Neuronal stem cell (in vitro differentiated cells): ENCODE data around the gene PACS2.
A peak's percentile ranks its signal among the peaks of the same experiment; 100 is the strongest.

Source experiments
- DNase-seq: peaks from one replicate; pipeline ENCODE4 v3.0.0-alpha.2; 2013; ENCODE audit warnings: low spot score
- H2AFZ ChIP-seq: one replicate; pipeline ENCODE4 v1.6.1; 2013; ENCODE audit warnings: mild to moderate bottlenecking, low read length, inconsistent platforms
- H2AK5ac ChIP-seq: 2 replicates; pipeline ENCODE4 v1.6.1; 2013; ENCODE audit warnings: low read depth, mild to moderate bottlenecking, inconsistent platforms, low read length, moderate library complexity, mixed read lengths
- H2BK120ac ChIP-seq: 2 replicates; pipeline ENCODE4 v1.6.1; 2013; ENCODE audit warnings: low read depth, mild to moderate bottlenecking, inconsistent platforms, low read length, moderate library complexity, mixed read lengths
- H2BK12ac ChIP-seq: one replicate; pipeline ENCODE4 v1.6.1; 2013; ENCODE audit warnings: low read length, inconsistent platforms
- H2BK15ac ChIP-seq: 2 replicates; pipeline ENCODE4 v1.6.1; 2013; ENCODE audit warnings: mild to moderate bottlenecking, low read length, inconsistent platforms, mixed read lengths
- H2BK5ac ChIP-seq: one replicate; pipeline ENCODE4 v1.6.1; 2013; ENCODE audit warnings: inconsistent platforms, mild to moderate bottlenecking, low read length, moderate library complexity
- H3K14ac ChIP-seq: one replicate; pipeline ENCODE4 v1.6.1; 2013; ENCODE audit warnings: low read length, inconsistent platforms
- H3K18ac ChIP-seq: 2 replicates; pipeline ENCODE4 v1.6.1; 2013; ENCODE audit warnings: low read length, inconsistent platforms
- H3K23ac ChIP-seq: 2 replicates; pipeline ENCODE4 v1.6.1; 2013; ENCODE audit warnings: low read depth, mild to moderate bottlenecking, mixed read lengths, low read length, inconsistent platforms; ENCODE audit not compliant: poor library complexity
- H3K27ac ChIP-seq: replicated peaks from 3 replicates; pipeline ENCODE4 v1.5.1; 2013; ENCODE audit warnings: low read length, inconsistent platforms
- H3K27me3 ChIP-seq, 3 experiments: 2 replicates each; pipeline ENCODE4 v1.6.1; 2013; ENCODE audit warnings: low read length in 3 of 3, mild to moderate bottlenecking in 2 of 3, inconsistent platforms in 1 of 3, low read depth in 1 of 3, mixed read lengths in 1 of 3, moderate library complexity in 1 of 3; ENCODE audit not compliant: control insufficient read depth in 3 of 3, insufficient read depth in 3 of 3
- H3K36me3 ChIP-seq, 2 donors: replicated peaks in 1 of 2; 2 replicates each; pipeline ENCODE4 v1.6.1; 2013; ENCODE audit warnings: low read length in 2 of 2; ENCODE audit not compliant: control insufficient read depth in 2 of 2, insufficient read depth in 2 of 2
- H3K4ac ChIP-seq: 2 replicates; pipeline ENCODE4 v1.6.1; 2013; ENCODE audit warnings: inconsistent platforms, mild to moderate bottlenecking, low read length, moderate library complexity
- H3K4me1 ChIP-seq, 2 donors: 1 replicate in 1 of 2; 2 replicates in 1 of 2; pipeline ENCODE4 v1.6.1; 2013; ENCODE audit warnings: low read length in 2 of 2, low read depth in 1 of 2; ENCODE audit not compliant: control insufficient read depth in 2 of 2, insufficient read depth in 1 of 2
- H3K4me2 ChIP-seq: one replicate; pipeline ENCODE4 v1.6.1; 2013; ENCODE audit warnings: mild to moderate bottlenecking, low read length, inconsistent platforms; ENCODE audit not compliant: insufficient read depth, poor library complexity, severe bottlenecking
- H3K4me3 ChIP-seq, 2 donors: 2 replicates each; pipeline ENCODE4 v1.5.1; 2013; ENCODE audit warnings: low read length in 2 of 2, mild to moderate bottlenecking in 2 of 2, inconsistent platforms in 1 of 2, moderate library complexity in 1 of 2
- H3K79me1 ChIP-seq: one replicate; pipeline ENCODE4 v1.6.1; 2013; ENCODE audit warnings: low read depth, mild to moderate bottlenecking, inconsistent platforms, low read length, moderate library complexity
- H3K9ac ChIP-seq: one replicate; pipeline ENCODE4 v1.6.1; 2013; ENCODE audit warnings: mild to moderate bottlenecking, low read depth, low read length, inconsistent platforms; ENCODE audit not compliant: poor library complexity
- H3K9me3 ChIP-seq, 2 donors: replicated peaks in 1 of 2; 2 replicates each; pipeline versions ENCODE3 to v1.6.1; 2013; ENCODE audit warnings: low read length in 2 of 2, mild to moderate bottlenecking in 2 of 2, inconsistent platforms in 1 of 2, low read depth in 1 of 2, mixed read lengths in 1 of 2, moderate library complexity in 1 of 2; ENCODE audit not compliant: control insufficient read depth in 2 of 2, insufficient read depth in 1 of 2
- H4K8ac ChIP-seq: one replicate; pipeline ENCODE4 v1.6.1; 2013; ENCODE audit warnings: low read depth, mild to moderate bottlenecking, inconsistent platforms, low read length, moderate library complexity
- H4K91ac ChIP-seq: one replicate; pipeline ENCODE4 v1.6.1; 2013; ENCODE audit warnings: low read length, low read depth, mild to moderate bottlenecking, inconsistent platforms; ENCODE audit not compliant: poor library complexity
- WGBS, 2 donors: extraction: QIAGEN DNeasy Blood & Tissue Kit; methylation state at CpG; one replicate each; pipeline ENCODE4 v1.1.7; 2013; ENCODE audit warnings: missing lambda C conversion rate in 2 of 2, mixed read lengths in 1 of 2; ENCODE audit not compliant: insufficient read length in 2 of 2, insufficient replicate concordance in 1 of 2; ENCODE audit errors: extremely low coverage in 2 of 2; 5-methylcytosine and 5-hydroxymethylcytosine counted together

PACS2 gene

GRCh38 chr14:105422695-105423487, 108.3 kb downstream of the PACS2 start:
- H3K9ac ChIP-seq: no peak overlapping the region
- no peak overlapping the region for H3K27ac ChIP-seq
- H2AFZ ChIP-seq: no peak overlapping the region
- H2BK120ac ChIP-seq: no peak overlapping the region
- no peak overlapping the region for H3K4ac ChIP-seq
- peaks cover 36% of the 10 kb centered on the region for H3K79me1 ChIP-seq
- no peak overlapping the region for H3K14ac ChIP-seq
- H3K23ac ChIP-seq: no peak overlapping the region
- no peak overlapping the region for H3K4me2 ChIP-seq
- H4K91ac ChIP-seq: no peak overlapping the region
- peak overlapping the region; percentile 48 for H3K18ac ChIP-seq
- peaks cover 21 to 23% of the 10 kb centered on the region in 2 donors for H3K4me1 ChIP-seq
- peaks cover 12 to 13% of the 10 kb centered on the region in 2 donors for H3K9me3 ChIP-seq
- no peak overlapping the region for H2BK5ac ChIP-seq
- peaks cover 21 to 58% of the 10 kb centered on the region in 2 donors for H3K36me3 ChIP-seq
- DNase-seq: no peak
- no peak overlapping the region for H4K8ac ChIP-seq
- H3K27me3 ChIP-seq: no peaks in the 10 kb centered on the region
- WGBS, 2 donors: no CpG with 5 or more reads among the region's 21 CpGs
- H2BK12ac ChIP-seq: no peak overlapping the region
- no peak overlapping the region for H2BK15ac ChIP-seq
- no peak overlapping the region for H3K4me3 ChIP-seq
- no peak overlapping the region for H2AK5ac ChIP-seq

GRCh38 chr14:105423488-105424195, 109.1 kb downstream of the PACS2 start:
- peaks cover 20 to 23% of the 10 kb centered on the region in 2 donors for H3K4me1 ChIP-seq
- H2AFZ ChIP-seq: no peak overlapping the region
- no peak overlapping the region for H3K9ac ChIP-seq
- H3K18ac ChIP-seq: no peak overlapping the region
- H4K91ac ChIP-seq: no peak overlapping the region
- H3K27me3 ChIP-seq: no peaks in the 10 kb centered on the region
- no peak overlapping the region for H2BK5ac ChIP-seq
- H3K9me3 ChIP-seq: peaks cover 12 to 18% of the 10 kb centered on the region in 2 donors
- no peak overlapping the region for H2BK12ac ChIP-seq
- no peak overlapping the region for H3K4me3 ChIP-seq
- H3K14ac ChIP-seq: no peak overlapping the region
- peaks cover 25 to 65% of the 10 kb centered on the region in 2 donors for H3K36me3 ChIP-seq
- no peak overlapping the region for H2BK120ac ChIP-seq
- H3K79me1 ChIP-seq: peaks cover 37% of the 10 kb centered on the region
- no peak overlapping the region for H2BK15ac ChIP-seq
- H4K8ac ChIP-seq: no peak overlapping the region
- H3K4me2 ChIP-seq: no peak overlapping the region
- no CpG with 5 or more reads among the region's 21 CpGs for WGBS, 2 donors
- no peak for DNase-seq
- H3K27ac ChIP-seq: no peak overlapping the region
- H3K4ac ChIP-seq: no peak overlapping the region
- H3K23ac ChIP-seq: no peak overlapping the region
- peak overlapping the region; percentile 46 for H2AK5ac ChIP-seq

- no peak overlapping the region for H3K4ac ChIP-seq
- no peak overlapping the region for H3K4me3 ChIP-seq
- no peak overlapping the region for H2BK15ac ChIP-seq
- no peaks in the 10 kb centered on the region for H3K27me3 ChIP-seq
- H3K36me3 ChIP-seq: peaks cover 25 to 70% of the 10 kb centered on the region in 2 donors
- H4K8ac ChIP-seq: no peak overlapping the region
- peak overlapping the region; percentile 71 for H3K18ac ChIP-seq
- H3K27ac ChIP-seq: no peak overlapping the region
- H3K23ac ChIP-seq: peak overlapping the region; percentile 73
- H4K91ac ChIP-seq: no peak overlapping the region
- no peak overlapping the region for H2BK120ac ChIP-seq
- no peak overlapping the region for H3K9ac ChIP-seq
- no peak overlapping the region for H3K4me2 ChIP-seq
- H2AFZ ChIP-seq: no peak overlapping the region
- peaks cover 12 to 22% of the 10 kb centered on the region in 2 donors for H3K9me3 ChIP-seq
- WGBS, 2 donors: no CpG with 5 or more reads among the region's 12 CpGs
- no peak overlapping the region for H2AK5ac ChIP-seq
- H3K4me1 ChIP-seq: peaks cover 14 to 16% of the 10 kb centered on the region in 2 donors
- peak overlapping the region; percentile 22 for H2BK12ac ChIP-seq
- DNase-seq: no peak
- H2BK5ac ChIP-seq: no peak overlapping the region
- H3K79me1 ChIP-seq: peaks cover 35% of the 10 kb centered on the region
- H3K14ac ChIP-seq: no peak overlapping the region
Measured at GRCh38 chr14:105424861-105425260, 110.3 kb downstream of the PACS2 start.

- no peak overlapping the region for H3K18ac ChIP-seq
- H4K8ac ChIP-seq: no peak overlapping the region
- DNase-seq: no peak
- peaks cover 11 to 14% of the 10 kb centered on the region in 2 donors for H3K4me1 ChIP-seq
- no peak overlapping the region for H3K14ac ChIP-seq
- peaks cover 14 to 32% of the 10 kb centered on the region in 2 donors for H3K9me3 ChIP-seq
- no peak overlapping the region for H4K91ac ChIP-seq
- no peak overlapping the region for H3K4me3 ChIP-seq
- H3K4ac ChIP-seq: no peak overlapping the region
- H2BK15ac ChIP-seq: no peak overlapping the region
- H3K4me2 ChIP-seq: no peak overlapping the region
- no peak overlapping the region for H2AFZ ChIP-seq
- peaks cover 34% of the 10 kb centered on the region for H3K79me1 ChIP-seq
- no peak overlapping the region for H3K23ac ChIP-seq
- no peaks in the 10 kb centered on the region for H3K27me3 ChIP-seq
- H3K27ac ChIP-seq: no peak overlapping the region
- WGBS, 2 donors: no CpG with 5 or more reads among the region's 23 CpGs
- no peak overlapping the region for H2AK5ac ChIP-seq
- H3K36me3 ChIP-seq: peaks cover 31 to 80% of the 10 kb centered on the region in 2 donors
- no peak overlapping the region for H3K9ac ChIP-seq
- no peak overlapping the region for H2BK12ac ChIP-seq
- no peak overlapping the region for H2BK5ac ChIP-seq
- no peak overlapping the region for H2BK120ac ChIP-seq
Measured at GRCh38 chr14:105425823-105426247, 111.3 kb downstream of the PACS2 start.
